Immature natural killer cell (primary cell): ENCODE results near the gene SFT2D2. TPM values are rescaled to one million over a fixed set of nuclear protein-coding genes. Genes with fewer than 3 reads are reported as not detected.
"Not testable (repeated sequence)": the region's sequence is repeated elsewhere in the genome, so short reads cannot be mapped to it uniquely, and the experiment has no call there.

ENCODE experiments used
- DNase-seq, 3 donors: peaks; one replicate each; pipeline ENCODE4 v3.0.0; 2022; ENCODE audit warnings: mixed read lengths in 1 of 3
- H3K27ac Mint-ChIP-seq, 6 donors: one replicate each; pipeline ENCODE4 v1.8.0; 2020; ENCODE audit warnings: mixed read lengths in 6 of 6, mild to moderate bottlenecking in 5 of 6, inconsistent platforms in 4 of 6, moderate library complexity in 3 of 6
- H3K27me3 Mint-ChIP-seq, 3 donors: one replicate each; pipeline ENCODE4 v1.8.0; 2020 to 2021; ENCODE audit warnings: low read depth in 3 of 3, mild to moderate bottlenecking in 3 of 3, mixed read lengths in 3 of 3, moderate library complexity in 3 of 3, inconsistent platforms in 1 of 3
- H3K36me3 Mint-ChIP-seq, 3 donors: one replicate each; pipeline ENCODE4 v1.8.0; 2020; ENCODE audit warnings: mixed read lengths in 3 of 3, inconsistent platforms in 2 of 3, mild to moderate bottlenecking in 2 of 3
- H3K4me1 Mint-ChIP-seq, 2 donors: one replicate each; pipeline ENCODE4 v1.8.0; 2020; ENCODE audit warnings: inconsistent platforms in 2 of 2, mild to moderate bottlenecking in 2 of 2, mixed read lengths in 2 of 2, moderate library complexity in 1 of 2
- H3K4me3 Mint-ChIP-seq, 5 donors: one replicate each; pipeline ENCODE4 v1.8.0; 2020; ENCODE audit warnings: mild to moderate bottlenecking in 5 of 5, mixed read lengths in 5 of 5, inconsistent platforms in 3 of 5, moderate library complexity in 3 of 5
- H3K9me3 Mint-ChIP-seq, 6 donors: one replicate each; pipeline ENCODE4 v1.8.0; 2020; ENCODE audit warnings: mild to moderate bottlenecking in 6 of 6, mixed read lengths in 6 of 6, inconsistent platforms in 4 of 6, moderate library complexity in 3 of 6
- polyA plus RNA-seq, 3 donors: library from polyadenylated mRNA; unstranded; fragments of 300-500 nt; fragmentation: Illumina TruSeq; gene quantifications; one replicate each; pipeline ENCODE4 v1.2.3, GENCODE V29; 2021

Gene SFT2D2
- polyA plus RNA-seq, 3 donors from 2014 or later = 31.1 to 72.6 (median 46.7) TPM

GRCh38 chr1:168206111-168206510 lies 19.7 kb upstream of the SFT2D2 start:
- no peaks in the 10 kb centered on the region for H3K4me1 Mint-ChIP-seq
- H3K27ac Mint-ChIP-seq = no peak overlapping the region
- DNase-seq = no peak
- no peaks in the 10 kb centered on the region for H3K27me3 Mint-ChIP-seq
- no peak overlapping the region for H3K4me3 Mint-ChIP-seq
- peaks cover 14 to 32% (median 31%) of the 10 kb centered on the region in 3 donors for H3K36me3 Mint-ChIP-seq
- H3K9me3 Mint-ChIP-seq = peaks cover 0 to 3% (median 0%) of the 10 kb centered on the region in 6 donors

GRCh38 chr1:168207673-168208072 lies 18.1 kb upstream of the SFT2D2 start:
- DNase-seq, H3K9me3 Mint-ChIP-seq, H3K27ac Mint-ChIP-seq, H3K27me3 Mint-ChIP-seq, H3K4me3 Mint-ChIP-seq: not testable (repeated sequence)
- peaks cover 9 to 14% of the 10 kb centered on the region in 2 donors for H3K4me1 Mint-ChIP-seq
- H3K36me3 Mint-ChIP-seq = peaks cover 10 to 30% (median 26%) of the 10 kb centered on the region in 3 donors

- peaks cover 0 to 7% (median 6%) of the 10 kb centered on the region in 6 donors for H3K9me3 Mint-ChIP-seq
- H3K27me3 Mint-ChIP-seq = peaks cover 0 to 2% (median 0%) of the 10 kb centered on the region in 3 donors
- H3K27ac Mint-ChIP-seq = no peak overlapping the region
- peaks cover 3 to 24% (median 10%) of the 10 kb centered on the region in 3 donors for H3K36me3 Mint-ChIP-seq
- DNase-seq = no peak
- H3K4me3 Mint-ChIP-seq = no peak overlapping the region
- H3K4me1 Mint-ChIP-seq = peaks cover 9 to 19% of the 10 kb centered on the region in 2 donors
Observed at GRCh38 chr1:168210312-168210711, 15.5 kb upstream of the SFT2D2 start.

GRCh38 chr1:168213349-168213748 lies 12.5 kb upstream of the SFT2D2 start:
- Mint-ChIP-seq H3K4me3 (no peak overlapping the region), H3K36me3 (peaks cover 2 to 18% (median 3%) of the 10 kb centered on the region in 3 donors), H3K9me3 (peaks cover 0 to 7% (median 6%) of the 10 kb centered on the region in 6 donors), H3K4me1 (peaks cover 9 to 19% of the 10 kb centered on the region in 2 donors), H3K27ac (no peak overlapping the region), H3K27me3 (peaks cover 0 to 2% (median 0%) of the 10 kb centered on the region in 3 donors)
- no peak for DNase-seq

GRCh38 chr1:168216171-168216570 lies 9.6 kb upstream of the SFT2D2 start:
- peaks cover 2 to 13% (median 2%) of the 10 kb centered on the region in 3 donors for H3K36me3 Mint-ChIP-seq
- H3K9me3 Mint-ChIP-seq = peaks cover 0 to 7% (median 4%) of the 10 kb centered on the region in 6 donors
- H3K4me3 Mint-ChIP-seq = no peak overlapping the region
- DNase-seq = no peak
- H3K27ac Mint-ChIP-seq = no peak overlapping the region
- H3K27me3 Mint-ChIP-seq = peaks cover 0 to 2% (median 0%) of the 10 kb centered on the region in 3 donors
- H3K4me1 Mint-ChIP-seq = peaks cover 9 to 19% of the 10 kb centered on the region in 2 donors

GRCh38 chr1:168217664-168218063 lies 8.1 kb upstream of the SFT2D2 start:
- no peak overlapping the region for H3K27ac Mint-ChIP-seq
- peaks cover 0 to 2% (median 0%) of the 10 kb centered on the region in 3 donors for H3K27me3 Mint-ChIP-seq
- peaks cover 0 to 8% (median 0%) of the 10 kb centered on the region in 3 donors for H3K36me3 Mint-ChIP-seq
- no peak overlapping the region for H3K4me3 Mint-ChIP-seq
- H3K4me1 Mint-ChIP-seq = peaks cover under 1 to 5% of the 10 kb centered on the region in 2 donors
- peaks cover 0 to 4% (median under 1%) of the 10 kb centered on the region in 6 donors for H3K9me3 Mint-ChIP-seq
- no peak for DNase-seq

- peaks cover 0 to 2% (median 2%) of the 10 kb centered on the region in 3 donors for H3K27me3 Mint-ChIP-seq
- H3K9me3 Mint-ChIP-seq = no peaks in the 10 kb centered on the region
- no peak for DNase-seq
- no peak overlapping the region for H3K27ac Mint-ChIP-seq
- no peaks in the 10 kb centered on the region for H3K4me1 Mint-ChIP-seq
- no peak overlapping the region for H3K4me3 Mint-ChIP-seq
- H3K36me3 Mint-ChIP-seq = peaks cover 0 to 3% (median 0%) of the 10 kb centered on the region in 3 donors
Observed at GRCh38 chr1:168218658-168219057, 7.1 kb upstream of the SFT2D2 start.

- Mint-ChIP-seq H3K27ac (no peak overlapping the region), H3K9me3 (no peaks in the 10 kb centered on the region), H3K36me3 (no peaks in the 10 kb centered on the region), H3K4me3 (no peak overlapping the region), H3K27me3 (peaks cover 0 to 4% (median 2%) of the 10 kb centered on the region in 3 donors), H3K4me1 (peaks cover 0 to 10% of the 10 kb centered on the region in 2 donors)
- no peak for DNase-seq
Observed at GRCh38 chr1:168220470-168220871, 5.3 kb upstream of the SFT2D2 start.

GRCh38 chr1:168221275-168221674 lies 4.5 kb upstream of the SFT2D2 start:
- H3K27me3 Mint-ChIP-seq = peaks cover 2 to 7% (median 3%) of the 10 kb centered on the region in 3 donors
- H3K4me3 Mint-ChIP-seq = no peak overlapping the region
- H3K36me3 Mint-ChIP-seq = no peaks in the 10 kb centered on the region
- peaks cover 0 to 11% of the 10 kb centered on the region in 2 donors for H3K4me1 Mint-ChIP-seq
- H3K9me3 Mint-ChIP-seq = no peaks in the 10 kb centered on the region
- no peak for DNase-seq
- H3K27ac Mint-ChIP-seq = no peak overlapping the region

- Mint-ChIP-seq H3K4me1 (peaks cover 19 to 29% of the 10 kb centered on the region in 2 donors), H3K27ac (no peak overlapping the region), H3K36me3 (no peaks in the 10 kb centered on the region), H3K27me3 (peaks cover 2 to 9% (median 7%) of the 10 kb centered on the region in 3 donors), H3K9me3 (no peaks in the 10 kb centered on the region), H3K4me3 (no peak overlapping the region)
- DNase-seq = no peak
Observed at GRCh38 chr1:168223261-168223660, 2.5 kb upstream of the SFT2D2 start.

- peaks cover 25 to 36% of the 10 kb centered on the region in 2 donors for H3K4me1 Mint-ChIP-seq
- no peak overlapping the region for H3K27ac Mint-ChIP-seq
- H3K9me3 Mint-ChIP-seq = no peaks in the 10 kb centered on the region
- H3K36me3 Mint-ChIP-seq = peaks cover 0 to 2% (median 0%) of the 10 kb centered on the region in 3 donors
- peaks cover 2 to 9% (median 7%) of the 10 kb centered on the region in 3 donors for H3K27me3 Mint-ChIP-seq
- H3K4me3 Mint-ChIP-seq = peak overlapping the region in 1 of 5 donors; percentile 57
- DNase-seq = no peak
Observed at GRCh38 chr1:168223681-168224540, 1.9 kb upstream of the SFT2D2 start.

GRCh38 chr1:168224991-168225390 lies 813 bp upstream of the SFT2D2 start:
- Mint-ChIP-seq H3K4me1 (peaks cover 36 to 47% of the 10 kb centered on the region in 2 donors), H3K27me3 (peaks cover 2 to 9% (median 7%) of the 10 kb centered on the region in 3 donors), H3K9me3 (no peaks in the 10 kb centered on the region), H3K36me3 (peaks cover 0 to 10% (median 0%) of the 10 kb centered on the region in 3 donors), H3K4me3 (peak overlapping the region; percentile 91 to 99 (median 96)), H3K27ac (peak overlapping the region in 5 of 6 donors; percentile 37 to 87 (median 68))
- DNase-seq = no peak

GRCh38 chr1:168227620-168228019 lies 1.8 kb downstream of the SFT2D2 start:
- Mint-ChIP-seq H3K27me3 (peaks cover 3 to 9% (median 8%) of the 10 kb centered on the region in 3 donors), H3K4me3 (peak overlapping the region; percentile 94 to 99 (median 97)), H3K9me3 (no peaks in the 10 kb centered on the region), H3K36me3 (peaks cover 0 to 10% (median 8%) of the 10 kb centered on the region in 3 donors), H3K27ac (peak overlapping the region; percentile 87 to 97 (median 92)), H3K4me1 (peaks cover 56 to 68% of the 10 kb centered on the region in 2 donors)
- DNase-seq = no peak

GRCh38 chr1:168229893-168230292 lies 4.1 kb downstream of the SFT2D2 start:
- H3K36me3 Mint-ChIP-seq = peaks cover 0 to 21% (median 19%) of the 10 kb centered on the region in 3 donors
- peaks cover 2 to 9% (median 7%) of the 10 kb centered on the region in 3 donors for H3K27me3 Mint-ChIP-seq
- H3K27ac Mint-ChIP-seq = no peak overlapping the region
- no peaks in the 10 kb centered on the region for H3K9me3 Mint-ChIP-seq
- peak overlapping the region in 4 of 5 donors; percentile 8 to 99 (median 96) for H3K4me3 Mint-ChIP-seq
- no peak for DNase-seq
- H3K4me1 Mint-ChIP-seq = peaks cover 70 to 76% of the 10 kb centered on the region in 2 donors
